H7 (cell line): ENCODE results near the gene CDC6. TPM values are rescaled to one million over a fixed set of nuclear protein-coding genes. Genes with fewer than 3 reads are reported as not detected.

Experiments used
- DNase-seq: peaks from one replicate; pipeline ENCODE4 v3.0.0; 2012
- H3K27me3 ChIP-seq: 2 replicates; pipeline ENCODE4 v1.6.0; 2011; ENCODE audit warnings: mild to moderate bottlenecking, low read length; ENCODE audit not compliant: control insufficient read depth, insufficient read depth
- H3K36me3 ChIP-seq: replicated peaks from 2 replicates; pipeline ENCODE4 v1.5.1; 2011; ENCODE audit warnings: low read length; ENCODE audit not compliant: control insufficient read depth, insufficient read depth
- H3K4me3 ChIP-seq: 2 replicates; pipeline ENCODE4 v1.5.1; 2011; ENCODE audit warnings: low read depth, mild to moderate bottlenecking, control low read depth, low read length, moderate library complexity; ENCODE audit not compliant: insufficient read depth
- total RNA-seq: library from RNA; depleted of rRNA; stranded (reverse); fragments of >200 nt; shearing (Covaris generic); gene quantifications from 2 replicates; pipeline ENCODE4 v1.2.3, GENCODE V29; 2014

Gene CDC6
- total RNA-seq, 1 experiment from 2014 or later, result 83.6 TPM

DNA sequence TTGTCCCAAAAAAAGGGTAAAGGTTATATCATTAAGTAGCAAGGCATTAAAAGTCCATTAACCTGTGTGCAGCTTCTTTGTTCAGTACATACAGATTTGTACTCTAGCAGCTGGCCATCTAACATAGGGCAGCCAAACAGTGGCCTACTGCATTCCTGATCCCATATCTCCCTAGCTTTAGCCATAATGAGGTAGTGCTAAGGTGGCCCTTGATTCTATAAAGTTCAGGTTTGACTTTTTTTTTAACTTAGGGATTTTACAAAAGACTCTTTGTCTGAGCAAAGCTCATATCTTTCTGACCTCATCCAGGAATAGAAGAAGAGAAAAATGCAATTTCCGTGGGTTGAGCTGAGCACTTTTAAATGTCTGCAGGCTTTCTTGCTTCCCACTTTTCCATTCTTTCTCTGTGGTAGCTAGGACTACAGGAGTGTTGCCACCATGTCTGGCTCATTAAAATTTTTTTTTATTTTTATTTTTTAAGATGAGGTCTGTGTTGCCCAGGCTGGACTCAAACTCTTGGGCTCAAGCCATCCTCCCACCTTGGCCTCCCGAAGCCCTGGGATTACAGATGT is 19.5 kb upstream of the CDC6 start:
- H3K36me3 ChIP-seq, result peaks cover 3% of the 10 kb centered on the region
- no peak overlapping the region for H3K4me3 ChIP-seq
- DNase-seq, result no peak
- no peaks in the 10 kb centered on the region for H3K27me3 ChIP-seq

DNA sequence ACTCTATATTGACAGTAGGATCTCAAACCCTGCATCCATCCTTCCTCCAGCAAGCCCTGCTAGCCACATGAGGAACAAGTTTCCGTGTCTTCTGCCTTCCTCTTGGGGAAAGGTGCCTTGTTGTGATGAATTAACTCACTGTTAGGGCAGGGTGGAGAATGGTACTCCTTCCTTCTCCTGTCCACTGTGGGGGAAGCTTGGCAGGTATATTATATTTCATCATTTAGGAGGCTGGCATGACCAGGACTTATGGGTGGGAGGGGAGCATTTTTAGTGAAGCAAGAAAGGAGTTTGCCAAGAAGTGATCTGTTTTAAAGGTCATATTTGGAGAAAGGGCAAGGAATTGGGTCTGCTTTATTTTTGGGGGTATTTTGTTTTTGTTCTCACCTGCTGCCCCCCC is 9.3 kb upstream of the CDC6 start:
- no peak for DNase-seq
- Histone ChIP-seq H3K36me3 (peaks cover 17% of the 10 kb centered on the region), H3K27me3 (no peaks in the 10 kb centered on the region), H3K4me3 (no peak overlapping the region)

DNA sequence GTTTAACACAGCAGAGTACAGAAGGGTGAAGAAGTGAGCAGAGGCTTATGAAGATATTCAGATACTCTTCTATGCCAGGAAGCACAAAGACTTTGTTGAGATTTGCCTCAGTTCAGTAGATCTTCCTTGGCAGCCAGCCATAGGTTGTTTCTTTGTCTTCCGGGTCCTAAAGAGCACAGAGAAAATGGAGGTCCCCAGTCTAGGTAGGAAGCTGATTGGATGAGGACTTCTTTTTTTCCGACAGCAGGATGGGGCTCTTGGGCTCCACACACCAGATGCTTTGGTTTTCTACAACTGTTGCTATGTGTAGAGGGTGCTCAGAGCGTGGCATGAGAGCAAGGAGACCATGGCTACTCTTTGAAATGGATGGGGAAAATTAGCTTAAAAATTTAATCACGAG is 8.3 kb upstream of the CDC6 start:
- H3K4me3 ChIP-seq, result no peak overlapping the region
- H3K36me3 ChIP-seq, result peaks cover 17% of the 10 kb centered on the region
- H3K27me3 ChIP-seq, result no peaks in the 10 kb centered on the region

DNA sequence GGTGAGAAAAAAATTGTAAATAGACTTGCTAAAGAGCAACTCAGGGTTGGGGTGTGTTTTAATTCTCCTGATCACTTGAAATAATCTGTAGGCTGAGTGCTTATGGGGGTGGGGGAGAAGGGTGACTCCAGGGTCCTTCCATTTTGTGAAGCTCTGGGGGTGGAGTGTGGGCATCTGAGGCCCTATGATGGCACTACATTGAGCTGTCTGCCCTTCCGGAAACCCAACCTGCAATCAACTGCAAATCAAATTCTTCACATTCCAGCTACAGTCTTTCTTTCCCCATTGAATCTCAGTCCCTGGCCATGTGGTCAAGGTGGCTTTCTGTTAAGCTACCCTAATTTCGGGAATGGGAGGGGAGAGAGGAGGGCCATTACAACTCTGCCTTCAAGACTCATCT is 6.0 kb upstream of the CDC6 start:
- Histone ChIP-seq H3K27me3 (no peaks in the 10 kb centered on the region), H3K36me3 (peaks cover 17% of the 10 kb centered on the region), H3K4me3 (no peak overlapping the region)
- DNase-seq, result peak; percentile 70

More for the DNA sequence above, 8.3 kb upstream of the CDC6 start:
- DNase-seq, result no peak

DNA sequence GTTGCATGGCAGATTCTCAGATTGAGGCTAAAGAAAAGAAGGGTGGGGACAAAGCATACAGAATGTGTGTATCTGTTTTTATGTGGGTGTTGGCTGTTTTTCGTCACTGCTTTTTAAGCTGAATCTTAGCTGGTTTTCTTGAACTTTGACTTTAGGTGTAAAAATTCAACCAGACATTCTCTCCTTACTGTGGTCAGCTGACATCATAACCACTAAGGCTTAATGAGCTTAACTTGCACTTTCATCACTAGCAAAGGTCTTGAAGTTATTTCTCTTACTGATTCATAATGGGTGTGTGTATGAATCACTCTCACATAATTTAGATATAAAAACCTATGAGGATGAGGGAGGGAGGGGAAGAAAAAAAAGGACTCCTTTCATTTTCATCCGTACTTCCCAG is 4.0 kb upstream of the CDC6 start:
- peaks cover 11% of the 10 kb centered on the region for H3K36me3 ChIP-seq
- no peaks in the 10 kb centered on the region for H3K27me3 ChIP-seq
- DNase-seq, result no peak
- no peak overlapping the region for H3K4me3 ChIP-seq

DNA sequence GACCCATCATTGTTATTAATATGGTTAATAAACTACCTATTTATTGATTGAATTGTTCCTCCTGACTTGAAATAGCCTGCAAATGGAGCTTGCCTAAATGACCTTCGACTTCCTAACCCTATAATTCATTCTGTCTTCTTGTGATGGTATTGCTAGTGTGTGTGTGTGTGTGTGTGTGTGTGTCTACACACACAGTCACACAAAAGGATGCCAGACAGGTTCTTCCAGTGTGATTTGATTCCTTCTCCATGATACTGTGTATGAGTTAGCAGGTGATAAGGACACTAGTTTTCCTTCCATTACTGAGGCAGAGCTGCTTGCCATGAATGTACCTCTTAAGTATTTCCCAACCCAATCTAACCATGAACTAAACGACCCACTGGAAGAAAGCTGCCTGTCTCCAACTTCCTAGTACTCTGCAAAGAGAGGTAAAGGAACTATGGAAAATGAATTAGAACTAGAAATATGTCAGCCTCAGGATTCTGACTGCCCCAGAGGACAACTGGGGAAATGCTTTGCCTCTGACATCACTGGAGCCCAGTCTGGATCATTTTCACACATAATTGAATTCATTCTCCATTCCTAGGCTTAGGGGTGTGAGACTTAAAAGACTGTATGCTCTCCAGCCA is 3.5 kb upstream of the CDC6 start:
- DNase-seq, result no peak
- Histone ChIP-seq H3K36me3 (peaks cover 7% of the 10 kb centered on the region), H3K27me3 (no peaks in the 10 kb centered on the region), H3K4me3 (no peak overlapping the region)

DNA sequence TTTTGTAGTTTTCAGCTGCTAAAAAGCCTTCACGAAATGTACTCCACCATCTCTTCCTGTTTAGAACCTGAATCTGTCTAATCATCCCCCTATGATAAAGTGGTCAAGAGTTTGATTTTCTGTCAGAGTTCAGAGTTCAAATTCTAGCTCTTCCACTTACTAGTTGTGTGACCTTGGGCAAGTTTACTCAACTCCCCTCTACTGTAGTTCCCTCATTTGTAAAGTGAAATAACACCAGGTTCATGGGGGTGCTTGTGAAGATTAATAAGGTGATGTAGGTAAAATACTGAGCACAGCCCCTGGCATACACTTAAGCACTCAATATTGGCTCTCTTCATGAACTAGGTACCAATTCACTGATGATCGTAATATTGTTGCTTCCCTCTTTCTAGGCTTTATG is 1.2 kb upstream of the CDC6 start:
- H3K4me3 ChIP-seq, result no peak overlapping the region

DNA sequence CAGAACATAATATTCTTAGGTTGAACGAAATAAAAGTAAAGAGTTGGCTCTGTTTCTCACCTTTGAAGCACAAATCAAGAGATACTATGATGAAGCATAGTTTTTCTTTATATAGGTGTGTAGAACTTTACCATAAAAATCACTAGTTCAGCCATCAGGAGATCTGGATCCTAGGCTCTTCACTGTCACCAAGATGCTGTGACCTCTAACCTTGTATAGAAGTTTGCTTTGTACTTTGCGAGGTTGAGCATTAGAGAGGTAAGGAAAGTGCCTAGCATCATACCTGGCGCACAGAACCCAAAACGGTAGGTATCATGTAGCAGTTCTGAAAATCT is 553 bp upstream of the CDC6 start:
- H3K27me3 ChIP-seq, result no peaks in the 10 kb centered on the region
- DNase-seq, result no peak
- peaks cover 17% of the 10 kb centered on the region for H3K36me3 ChIP-seq
- H3K4me3 ChIP-seq, result no peak overlapping the region

More for the DNA sequence above, 1.2 kb upstream of the CDC6 start:
- Histone ChIP-seq H3K27me3 (no peaks in the 10 kb centered on the region), H3K36me3 (peaks cover 13% of the 10 kb centered on the region)
- DNase-seq, result no peak

DNA sequence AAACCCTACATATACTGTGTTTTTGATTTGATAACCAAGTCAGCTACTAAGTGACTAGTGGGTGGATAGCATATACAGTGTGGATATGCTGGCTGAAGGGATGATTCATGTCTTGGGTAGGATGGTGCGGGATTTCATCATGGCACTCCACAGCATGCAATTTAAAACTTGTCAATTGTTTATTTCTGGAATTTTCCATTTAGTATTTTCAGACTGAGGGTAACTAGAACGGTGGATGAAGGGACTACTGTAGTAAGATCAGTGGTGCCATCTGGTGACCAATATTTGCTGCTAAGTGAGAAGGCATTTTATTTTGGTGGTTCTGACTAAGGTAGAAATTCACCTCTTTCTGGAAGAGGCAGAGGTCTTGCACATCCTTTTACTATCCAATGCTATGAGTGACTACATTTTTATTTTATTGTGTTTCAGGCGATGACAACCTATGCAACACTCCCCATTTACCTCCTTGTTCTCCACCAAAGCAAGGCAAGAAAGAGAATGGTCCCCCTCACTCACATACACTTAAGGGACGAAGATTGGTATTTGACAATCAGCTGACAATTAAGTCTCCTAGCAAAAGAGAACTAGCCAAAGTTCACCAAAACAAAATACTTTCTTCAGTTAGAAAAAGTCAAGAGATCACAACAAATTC is 3.1 kb downstream of the CDC6 start:
- DNase-seq, result peak; percentile 58

DNA sequence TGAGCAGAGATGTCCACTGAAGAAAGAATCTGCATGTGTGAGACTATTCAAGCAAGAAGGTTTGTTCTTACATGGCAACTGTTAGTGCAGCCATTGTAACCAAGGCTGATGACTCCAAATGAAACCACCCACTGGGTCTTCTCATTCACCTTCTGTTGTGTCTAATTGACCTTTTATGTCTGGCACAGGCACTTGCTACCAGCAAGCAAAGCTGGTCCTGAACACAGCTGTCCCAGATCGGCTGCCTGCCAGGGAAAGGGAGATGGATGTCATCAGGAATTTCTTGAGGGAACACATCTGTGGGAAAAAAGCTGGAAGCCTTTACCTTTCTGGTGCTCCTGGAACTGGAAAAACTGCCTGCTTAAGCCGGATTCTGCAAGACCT is 3.6 kb downstream of the CDC6 start:
- DNase-seq, result no peak
- Histone ChIP-seq H3K36me3 (peaks cover 30% of the 10 kb centered on the region), H3K4me3 (no peak overlapping the region), H3K27me3 (no peaks in the 10 kb centered on the region)

More for the DNA sequence above, 3.1 kb downstream of the CDC6 start:
- Histone ChIP-seq H3K36me3 (peaks cover 26% of the 10 kb centered on the region), H3K4me3 (no peak overlapping the region), H3K27me3 (no peaks in the 10 kb centered on the region)

DNA sequence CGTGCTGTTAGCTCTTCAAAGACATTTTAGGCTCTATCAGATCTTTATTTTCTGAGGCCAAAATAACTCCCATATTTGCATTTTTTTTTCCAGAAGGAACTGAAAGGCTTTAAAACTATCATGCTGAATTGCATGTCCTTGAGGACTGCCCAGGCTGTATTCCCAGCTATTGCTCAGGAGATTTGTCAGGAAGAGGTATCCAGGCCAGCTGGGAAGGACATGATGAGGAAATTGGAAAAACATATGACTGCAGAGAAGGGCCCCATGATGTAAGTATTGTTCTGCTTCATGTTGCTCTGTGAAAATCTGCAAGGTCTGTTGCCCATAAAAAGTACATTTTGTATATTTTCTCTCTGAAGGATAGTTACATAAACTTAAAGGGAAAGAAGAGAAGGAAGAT is 5.7 kb downstream of the CDC6 start:
- DNase-seq, result no peak
- no peaks in the 10 kb centered on the region for H3K27me3 ChIP-seq
- H3K4me3 ChIP-seq, result no peak overlapping the region
- H3K36me3 ChIP-seq, result peaks cover 35% of the 10 kb centered on the region

DNA sequence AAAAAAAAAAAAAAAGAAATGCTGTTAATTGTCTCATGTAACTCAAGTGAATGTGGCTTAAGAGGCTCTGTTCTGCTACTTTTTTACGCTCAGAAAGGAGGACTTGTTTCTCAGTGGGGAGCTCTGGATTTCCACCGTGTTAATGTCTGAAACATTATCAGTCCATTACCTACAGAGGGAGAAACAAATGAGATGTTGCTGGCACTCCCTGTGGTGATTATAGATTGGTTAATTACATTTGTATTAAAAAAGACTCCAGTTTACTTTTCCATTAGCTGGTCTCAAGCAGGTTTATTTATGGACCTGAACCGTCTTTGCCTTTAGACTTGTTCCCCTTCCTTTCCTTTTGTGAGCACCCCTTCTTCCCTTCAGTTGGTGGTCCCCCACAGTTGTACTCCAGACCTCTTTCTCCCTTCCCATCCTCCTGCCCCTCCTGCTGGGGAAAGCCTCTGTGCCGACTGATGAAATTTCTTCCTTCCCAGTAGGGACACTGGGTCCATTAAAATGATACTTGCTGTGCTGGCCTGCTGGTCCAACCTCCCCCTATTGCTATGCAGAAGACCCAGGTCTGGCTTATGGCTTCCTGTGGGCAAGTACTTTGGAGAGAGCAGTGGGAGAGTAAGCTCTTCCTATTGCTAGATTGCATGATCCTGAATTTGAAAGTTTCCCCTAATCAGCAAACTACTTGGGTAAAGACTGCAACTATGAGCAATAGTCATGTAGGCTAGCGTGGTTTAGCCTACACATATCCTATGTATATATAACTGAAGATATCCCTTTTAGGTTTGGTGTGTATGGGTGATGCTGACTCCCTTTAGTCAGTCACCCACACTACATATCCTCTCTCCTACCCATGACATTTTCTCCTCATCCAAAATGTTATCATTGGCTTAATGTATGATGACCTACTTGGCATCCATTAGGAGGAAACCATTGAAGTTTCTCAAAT is 8.1 kb downstream of the CDC6 start:
- peaks cover 37% of the 10 kb centered on the region for H3K36me3 ChIP-seq
- H3K27me3 ChIP-seq, result no peaks in the 10 kb centered on the region
- peak; percentile 47 for DNase-seq
- no peak overlapping the region for H3K4me3 ChIP-seq

DNA sequence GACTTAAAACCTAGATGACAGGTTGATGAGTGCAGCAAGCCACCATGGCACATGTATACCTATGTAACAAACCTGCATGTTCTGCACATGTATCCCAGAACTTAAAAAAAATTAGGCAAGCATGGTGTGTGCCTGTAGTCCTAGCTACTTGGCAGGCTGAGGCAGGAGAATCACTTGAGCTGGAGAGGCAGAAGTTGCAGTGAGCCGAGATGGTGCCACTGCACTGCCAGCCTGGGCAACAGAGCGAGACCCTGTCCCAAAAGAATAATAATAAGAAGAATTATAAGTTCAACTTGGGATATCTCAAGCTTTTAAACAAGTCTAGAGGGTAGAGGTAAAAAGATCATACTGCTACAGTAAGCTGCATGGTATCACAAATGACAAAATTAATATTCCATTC is 9.8 kb downstream of the CDC6 start:
- DNase-seq, result no peak

DNA sequence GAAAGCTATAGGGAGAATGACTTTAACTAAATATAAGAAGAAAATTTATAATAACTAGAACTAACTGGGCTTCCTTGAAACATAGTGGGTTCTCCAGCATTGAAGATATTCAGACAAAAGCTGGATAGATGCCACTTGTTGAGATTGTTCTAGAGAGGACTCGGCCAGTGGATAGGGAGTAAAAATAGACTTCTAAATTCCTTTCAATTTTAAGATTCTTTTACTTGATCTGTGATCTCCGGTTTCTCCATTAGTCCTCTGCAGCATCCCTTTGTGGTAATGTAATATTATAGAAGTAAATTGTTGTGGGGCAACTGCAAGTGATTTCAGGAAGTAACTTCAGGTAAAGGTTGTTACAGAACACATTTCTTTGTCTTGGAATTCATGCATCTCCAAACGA is 11.0 kb downstream of the CDC6 start:
- H3K27me3 ChIP-seq, result no peaks in the 10 kb centered on the region
- H3K36me3 ChIP-seq, result peaks cover 31% of the 10 kb centered on the region
- DNase-seq, result no peak
- H3K4me3 ChIP-seq, result no peak overlapping the region

More for the DNA sequence above, 9.8 kb downstream of the CDC6 start:
- Histone ChIP-seq H3K36me3 (peaks cover 34% of the 10 kb centered on the region), H3K27me3 (no peaks in the 10 kb centered on the region), H3K4me3 (no peak overlapping the region)
